GM03348 (cell line): ENCODE results near the gene MIEN1.
A peak's percentile ranks its signal among the peaks of the same experiment; 100 is the strongest.
"Not testable (repeated sequence)": the region's sequence is repeated elsewhere in the genome, so short reads cannot be mapped to it uniquely, and the experiment has no call there.

ENCODE experiments used
- DNase-seq: peaks from one replicate; pipeline ENCODE4 v3.0.0; 2012; ENCODE audit warnings: low spot score

MIEN1 gene

GRCh38 chr17:39739885-39740356 is 9.6 kb upstream of the MIEN1 start:
- DNase-seq = no peak

GRCh38 chr17:39738983-39739884 is 8.9 kb upstream of the MIEN1 start:
- peak; percentile 77 for DNase-seq

- DNase-seq = no peak
Measured at GRCh38 chr17:39738568-39738901, 8.2 kb upstream of the MIEN1 start.

- no peak for DNase-seq
Measured at GRCh38 chr17:39737760-39738567, 7.6 kb upstream of the MIEN1 start, which contains the start of gene GRB7. GRB7 (plus strand) TSS chr17:39737938; CDS start chr17:39742302, 4,364 bp downstream.

- DNase-seq = no peak
Measured at GRCh38 chr17:39737206-39737759, 7.0 kb upstream of the MIEN1 start.

GRCh38 chr17:39736319-39737165 is 6.2 kb upstream of the MIEN1 start:
- no peak for DNase-seq

- DNase-seq = no peak
Measured at GRCh38 chr17:39735882-39736281, 5.5 kb upstream of the MIEN1 start.

- DNase-seq = no peak
Measured at GRCh38 chr17:39732586-39732985, 2.3 kb upstream of the MIEN1 start.

GRCh38 chr17:39729280-39729851 is 966 bp downstream of the MIEN1 start:
- no peak for DNase-seq

GRCh38 chr17:39727556-39727955 is 2.8 kb downstream of the MIEN1 start:
- no peak for DNase-seq

GRCh38 chr17:39726617-39727016 is 3.7 kb downstream of the MIEN1 start:
- DNase-seq = no peak

- DNase-seq = not testable (repeated sequence)
Measured at GRCh38 chr17:39725923-39726322, 4.4 kb downstream of the MIEN1 start.

- no peak for DNase-seq
Measured at GRCh38 chr17:39724731-39725130, 5.6 kb downstream of the MIEN1 start.

- DNase-seq = no peak
Measured at GRCh38 chr17:39722965-39723848, 7.1 kb downstream of the MIEN1 start.

GRCh38 chr17:39722104-39722503 is 8.2 kb downstream of the MIEN1 start:
- DNase-seq = no peak

- DNase-seq = no peak
Measured at GRCh38 chr17:39719563-39720355, 10.6 kb downstream of the MIEN1 start.

- DNase-seq = no peak
Measured at GRCh38 chr17:39717660-39718059, 12.7 kb downstream of the MIEN1 start.

GRCh38 chr17:39716879-39717536 is 13.3 kb downstream of the MIEN1 start:
- DNase-seq = no peak
